Body of pancreas (tissue), 4 donors: ENCODE measurements around the gene NSF.

Experiments
- POLR2A ChIP-seq, 3 donors: fragments of 450-650 bp; IDR thresholded peaks; one replicate each; pipeline ENCODE4 v1.6.1; 2016; ENCODE audit warnings: antibody characterized with exemption in 3 of 3, mild to moderate bottlenecking in 2 of 3
- TF ChIP-seq, protein P1 (sequence below), 7 experiments: fragments of 450-650 bp in 4 of 7; fragments of 200-600 bp in 3 of 7; sonication (generic) in 3 of 7; IDR thresholded peaks; one replicate each; pipeline ENCODE4 v1.5.1; 2016 to 2019; ENCODE audit warnings: antibody characterized with exemption in 7 of 7

DNA sequence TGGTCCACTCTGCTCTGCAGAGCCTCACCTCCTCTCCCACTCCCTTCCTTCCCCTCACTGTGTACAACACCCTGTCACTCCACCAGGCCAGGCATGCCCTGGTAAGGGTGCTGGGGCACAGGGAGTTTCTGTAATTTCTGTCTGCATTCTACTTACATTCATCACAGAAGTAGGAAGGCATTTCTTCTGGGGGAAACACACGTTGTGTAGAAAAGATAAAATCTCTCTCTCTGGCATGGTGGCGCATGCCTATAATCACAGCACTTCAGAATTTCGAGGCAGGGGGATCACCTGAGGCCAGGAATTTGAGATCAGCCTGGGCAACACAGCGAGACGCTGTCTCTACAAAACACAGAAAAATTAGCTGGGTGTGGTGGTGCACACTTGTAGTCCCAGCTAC is 201.1 kb downstream of the NSF start:
- TF ChIP-seq, protein P1, sequence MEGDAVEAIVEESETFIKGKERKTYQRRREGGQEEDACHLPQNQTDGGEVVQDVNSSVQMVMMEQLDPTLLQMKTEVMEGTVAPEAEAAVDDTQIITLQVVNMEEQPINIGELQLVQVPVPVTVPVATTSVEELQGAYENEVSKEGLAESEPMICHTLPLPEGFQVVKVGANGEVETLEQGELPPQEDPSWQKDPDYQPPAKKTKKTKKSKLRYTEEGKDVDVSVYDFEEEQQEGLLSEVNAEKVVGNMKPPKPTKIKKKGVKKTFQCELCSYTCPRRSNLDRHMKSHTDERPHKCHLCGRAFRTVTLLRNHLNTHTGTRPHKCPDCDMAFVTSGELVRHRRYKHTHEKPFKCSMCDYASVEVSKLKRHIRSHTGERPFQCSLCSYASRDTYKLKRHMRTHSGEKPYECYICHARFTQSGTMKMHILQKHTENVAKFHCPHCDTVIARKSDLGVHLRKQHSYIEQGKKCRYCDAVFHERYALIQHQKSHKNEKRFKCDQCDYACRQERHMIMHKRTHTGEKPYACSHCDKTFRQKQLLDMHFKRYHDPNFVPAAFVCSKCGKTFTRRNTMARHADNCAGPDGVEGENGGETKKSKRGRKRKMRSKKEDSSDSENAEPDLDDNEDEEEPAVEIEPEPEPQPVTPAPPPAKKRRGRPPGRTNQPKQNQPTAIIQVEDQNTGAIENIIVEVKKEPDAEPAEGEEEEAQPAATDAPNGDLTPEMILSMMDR (IDR thresholded peaks at IDR 0.05): no peak
- no peak for TF ChIP-seq POLR2A (IDR thresholded peaks at IDR 0.05)
